Common myeloid progenitor, CD34-positive (primary cell): Measurements from ENCODE around the gene IFNA1.

Experiments
- CTCF ChIA-PET: fragments of 350-600 bp; sonication (Branson Sonifier 250); formaldehyde crosslinking; loops from one replicate; lab custom pipeline; 2021; ENCODE audit warnings: antibody characterized with exemption; lab: Charles Lee
- POLR2A ChIA-PET: fragments of 350-600 bp; sonication (Branson Sonifier 250); formaldehyde crosslinking; loops from one replicate; lab custom pipeline; 2021; ENCODE audit warnings: antibody characterized with exemption; lab: Charles Lee
- DNase-seq, 3 donors: peaks; one replicate each; pipeline versions ENCODE4 v3.0.0 to v3.0.0-alpha.2; 2013
- H3K27ac ChIP-seq, 2 experiments: 1 replicate in 1 of 2; 2 replicates in 1 of 2; pipeline ENCODE4 v1.7.0; 2013; ENCODE audit warnings: inconsistent platforms in 2 of 2, low read length in 2 of 2, mild to moderate bottlenecking in 2 of 2, low read depth in 1 of 2, moderate library complexity in 1 of 2; ENCODE audit not compliant: severe bottlenecking in 2 of 2, insufficient read depth in 1 of 2, poor library complexity in 1 of 2
- H3K27me3 ChIP-seq, 5 experiments: replicated peaks in 2 of 5; 1 replicate in 3 of 5; 2 replicates in 2 of 5; pipeline versions ENCODE4 v1.6.1 to v1.7.0; 2013; ENCODE audit warnings: low read length in 4 of 5, mild to moderate bottlenecking in 2 of 5, moderate library complexity in 2 of 5, inconsistent platforms in 1 of 5; ENCODE audit not compliant: insufficient read depth in 5 of 5, control insufficient read depth in 4 of 5
- H3K36me3 ChIP-seq, 4 experiments: 1 replicate in 2 of 4; 2 replicates in 2 of 4; pipeline versions ENCODE4 v1.6.1 to v1.7.0; 2013; ENCODE audit warnings: low read length in 3 of 4, control low read depth in 1 of 4, mild to moderate bottlenecking in 1 of 4; ENCODE audit not compliant: control insufficient read depth in 4 of 4, insufficient read depth in 4 of 4
- H3K4me1 ChIP-seq, 4 experiments: 1 replicate in 3 of 4; 2 replicates in 1 of 4; pipeline versions ENCODE4 v1.6.1 to v1.7.1; 2013; ENCODE audit warnings: low read length in 3 of 4, mild to moderate bottlenecking in 3 of 4, control low read depth in 1 of 4, inconsistent platforms in 1 of 4, moderate library complexity in 1 of 4; ENCODE audit not compliant: control insufficient read depth in 4 of 4, insufficient read depth in 4 of 4; ENCODE audit errors: control extremely low read depth in 1 of 4
- H3K4me3 ChIP-seq, 7 experiments: 1 replicate in 4 of 7; 2 replicates in 3 of 7; pipeline versions ENCODE4 v1.5.1 to v1.7.0; 2013; ENCODE audit warnings: mild to moderate bottlenecking in 7 of 7, low read length in 6 of 7, moderate library complexity in 6 of 7, inconsistent platforms in 2 of 7, low read depth in 2 of 7, control low read depth in 1 of 7; ENCODE audit not compliant: insufficient read depth in 4 of 7, control insufficient read depth in 1 of 7; ENCODE audit errors: extremely low read depth in 1 of 7
- H3K9me3 ChIP-seq, 5 experiments: 1 replicate in 4 of 5; 2 replicates in 1 of 5; pipeline versions ENCODE4 v1.6.1 to v1.7.1; 2013; ENCODE audit warnings: low read length in 4 of 5, mild to moderate bottlenecking in 2 of 5, inconsistent platforms in 1 of 5, low read depth in 1 of 5, moderate library complexity in 1 of 5; ENCODE audit not compliant: control insufficient read depth in 4 of 5, insufficient read depth in 2 of 5; ENCODE audit errors: control extremely low read depth in 1 of 5
- WGBS: methylation state at CpG from one replicate; pipeline ENCODE4 v1.1.5; 2013; ENCODE audit not compliant: insufficient coverage; 5-methylcytosine and 5-hydroxymethylcytosine counted together

IFNA1 gene

GRCh38 chr9:21404146-21404545 is 36.1 kb upstream of the IFNA1 start:
- no peaks in the 10 kb centered on the region for H3K9me3 ChIP-seq
- H3K27ac ChIP-seq, result no peak overlapping the region
- ChIA-PET POLR2A (no interaction called here), CTCF (interaction anchor here (1.2 to 1.6 kb wide), 2 partner anchors 30 to 114 kb away, joined by 3 to 4 read pairs; no protein-coding TSS in a partner anchor)
- DNase-seq, result no peak
- H3K36me3 ChIP-seq, result no peaks in the 10 kb centered on the region
- WGBS, result 83% methylated on average over 2 of the region's 3 CpGs
- H3K27me3 ChIP-seq, result peaks cover 4 to 40% (median 17%) of the 10 kb centered on the region in 5 experiments
- H3K4me1 ChIP-seq, result peaks cover 0 to 13% (median 11%) of the 10 kb centered on the region in 4 experiments
- H3K4me3 ChIP-seq, result no peak overlapping the region

GRCh38 chr9:21408817-21409216 is 31.4 kb upstream of the IFNA1 start, which contains the start of gene IFNA8:
IFNA8 (plus strand) TSS chr9:21409117; CDS start chr9:21409177, 60 bp downstream.
- POLR2A ChIA-PET, result no interaction called here
- Histone ChIP-seq H3K27ac (no peak within 1 kb of the TSS), H3K27me3 (peaks cover 0 to 9% (median 6%) of the 10 kb centered on the region in 5 experiments), H3K9me3 (no peaks in the 10 kb centered on the region), H3K36me3 (no peaks in the 10 kb centered on the region), H3K4me3 (no peak within 1 kb of the TSS), H3K4me1 (peaks cover 0 to 20% (median 0%) of the 10 kb centered on the region in 4 experiments)
- CTCF ChIA-PET, result interaction anchor here (0.8 to 1.1 kb wide), 3 partner anchors 15 to 26 kb away, joined by 3 read pairs; no protein-coding TSS in a partner anchor
- 100% methylated on average over 1 of the region's 1 CpG for WGBS
- DNase-seq, result no peak

- CTCF ChIA-PET, result interaction anchor here (0.8 kb wide), 1 partner anchor 22 kb away, joined by 3 read pairs; no protein-coding TSS in a partner anchor
- H3K36me3 ChIP-seq, result no peaks in the 10 kb centered on the region
- no peak overlapping the region for H3K4me3 ChIP-seq
- H3K27me3 ChIP-seq, result peaks cover 0 to under 1% (median 0%) of the 10 kb centered on the region in 5 experiments
- POLR2A ChIA-PET, result no interaction called here
- peak in 2 of 3 donors; percentile 26 to 47 for DNase-seq
- H3K9me3 ChIP-seq, result no peaks in the 10 kb centered on the region
- H3K27ac ChIP-seq, result no peak overlapping the region
- peaks cover 0 to 21% (median 0%) of the 10 kb centered on the region in 4 experiments for H3K4me1 ChIP-seq
Observed at GRCh38 chr9:21412107-21412506, 28.1 kb upstream of the IFNA1 start.

- ChIA-PET CTCF (interaction anchor here (1.1 to 2.3 kb wide), 2 partner anchors 20 to 86 kb away, joined by 3 to 7 read pairs; no protein-coding TSS in a partner anchor), POLR2A (no interaction called here)
- Histone ChIP-seq H3K27me3 (no peaks in the 10 kb centered on the region), H3K4me3 (no peak overlapping the region), H3K4me1 (peaks cover 0 to 21% (median 0%) of the 10 kb centered on the region in 4 experiments), H3K36me3 (no peaks in the 10 kb centered on the region), H3K9me3 (no peaks in the 10 kb centered on the region), H3K27ac (no peak overlapping the region)
- no CpG with 5 or more reads among the region's 4 CpGs for WGBS
- no peak for DNase-seq
Observed at GRCh38 chr9:21413151-21413550, 27.1 kb upstream of the IFNA1 start.

- Histone ChIP-seq H3K4me3 (no peak overlapping the region), H3K27me3 (no peaks in the 10 kb centered on the region), H3K9me3 (no peaks in the 10 kb centered on the region), H3K36me3 (no peaks in the 10 kb centered on the region), H3K27ac (no peak overlapping the region), H3K4me1 (peaks cover 0 to 21% (median 0%) of the 10 kb centered on the region in 4 experiments)
- ChIA-PET POLR2A (no interaction called here), CTCF (interaction anchor here (1.1 to 2.3 kb wide), 2 partner anchors 20 to 87 kb away, joined by 3 to 7 read pairs; no protein-coding TSS in a partner anchor)
- WGBS, result 78% methylated on average over 5 of the region's 5 CpGs
- DNase-seq, result no peak
Observed at GRCh38 chr9:21413624-21414023, 26.6 kb upstream of the IFNA1 start.

- POLR2A ChIA-PET, result no interaction called here
- peaks cover 0 to 21% (median 0%) of the 10 kb centered on the region in 4 experiments for H3K4me1 ChIP-seq
Observed at GRCh38 chr9:21414220-21414940, 25.9 kb upstream of the IFNA1 start.

More at GRCh38 chr9:21414220-21414940, 25.9 kb upstream of the IFNA1 start:
- CTCF ChIA-PET, result interaction anchor here (0.9 to 2.3 kb wide), 4 partner anchors 9 to 179 kb away, joined by 3 to 7 read pairs (median 4); no protein-coding TSS in a partner anchor
- no peaks in the 10 kb centered on the region for H3K36me3 ChIP-seq
- no peaks in the 10 kb centered on the region for H3K9me3 ChIP-seq
- H3K4me3 ChIP-seq, result no peak overlapping the region
- no peaks in the 10 kb centered on the region for H3K27me3 ChIP-seq
- DNase-seq, result no peak
- no CpG with 5 or more reads among the region's 2 CpGs for WGBS
- no peak overlapping the region for H3K27ac ChIP-seq
